Naive thymus-derived CD4-positive, alpha-beta T cell (primary cell): ENCODE results near the gene RACGAP1. TPM values are rescaled to one million over a fixed set of nuclear protein-coding genes. Genes with fewer than 3 reads are reported as not detected.

Experiments
- ATAC-seq: fragments of 150-1000 bp; cut with Tn5 transposase; 2 replicates; pipeline ENCODE4 v1.10.0; 2021; ENCODE audit warnings: mild to moderate bottlenecking, moderate library complexity
- CTCF ChIA-PET: fragments of 350-600 bp; sonication (Branson Sonifier 250); formaldehyde crosslinking; loops from one replicate; lab custom pipeline; 2021; ENCODE audit warnings: antibody characterized with exemption; lab: Charles Lee
- POLR2A ChIA-PET: fragments of 350-600 bp; sonication (Branson Sonifier 250); formaldehyde crosslinking; loops from one replicate; lab custom pipeline; 2021; ENCODE audit warnings: antibody characterized with exemption, inconsistent platforms; lab: Charles Lee
- DNase-seq, 9 donors: peaks; one replicate each; pipeline versions ENCODE4 v3.0.0 to v3.0.0-alpha.2; 2020 to 2022; ENCODE audit warnings: mixed read lengths in 1 of 9
- H3K27ac ChIP-seq: one replicate; pipeline ENCODE4 v1.7.0; 2013; ENCODE audit warnings: mild to moderate bottlenecking, low read depth, low read length, moderate library complexity
- H3K27me3 ChIP-seq, 2 donors: one replicate each; pipeline ENCODE4 v1.7.0; 2013; ENCODE audit warnings: low read length in 2 of 2, mild to moderate bottlenecking in 2 of 2, moderate library complexity in 2 of 2; ENCODE audit not compliant: control insufficient read depth in 2 of 2, insufficient read depth in 2 of 2
- H3K36me3 ChIP-seq, 3 experiments: 1 replicate in 2 of 3; 2 replicates in 1 of 3; pipeline ENCODE4 v1.7.0; 2013; ENCODE audit warnings: low read length in 3 of 3, mild to moderate bottlenecking in 3 of 3, moderate library complexity in 1 of 3; ENCODE audit not compliant: insufficient read depth in 3 of 3, control insufficient read depth in 2 of 3
- H3K4me1 ChIP-seq, 2 donors: one replicate each; pipeline ENCODE4 v1.7.0; 2013; ENCODE audit warnings: low read length in 2 of 2, mild to moderate bottlenecking in 2 of 2, moderate library complexity in 1 of 2; ENCODE audit not compliant: control insufficient read depth in 2 of 2, insufficient read depth in 2 of 2
- H3K4me3 ChIP-seq: 2 replicates; pipeline ENCODE4 v1.7.0; 2013; ENCODE audit warnings: mild to moderate bottlenecking, low read length
- H3K9me3 ChIP-seq, 3 experiments: 1 replicate in 2 of 3; 2 replicates in 1 of 3; pipeline ENCODE4 v1.7.0; 2013; ENCODE audit warnings: low read length in 3 of 3; ENCODE audit not compliant: control insufficient read depth in 2 of 3
- H3K27ac Mint-ChIP-seq, 9 donors: one replicate each; pipeline ENCODE4 v1.8.0; 2020 to 2022; ENCODE audit warnings: mixed read lengths in 9 of 9, mild to moderate bottlenecking in 8 of 9, moderate library complexity in 5 of 9, inconsistent platforms in 2 of 9
- H3K27me3 Mint-ChIP-seq, 5 donors: one replicate each; pipeline ENCODE4 v1.8.0; 2021 to 2022; ENCODE audit warnings: mixed read lengths in 5 of 5, mild to moderate bottlenecking in 1 of 5
- H3K36me3 Mint-ChIP-seq, 5 donors: one replicate each; pipeline ENCODE4 v1.8.0; 2020 to 2022; ENCODE audit warnings: mixed read lengths in 5 of 5, mild to moderate bottlenecking in 3 of 5, inconsistent platforms in 1 of 5
- H3K4me1 Mint-ChIP-seq, 7 donors: one replicate each; pipeline ENCODE4 v1.8.0; 2020 to 2022; ENCODE audit warnings: mixed read lengths in 7 of 7, mild to moderate bottlenecking in 3 of 7, inconsistent platforms in 1 of 7
- H3K4me3 Mint-ChIP-seq, 10 donors: one replicate each; pipeline ENCODE4 v1.8.0; 2020 to 2022; ENCODE audit warnings: mild to moderate bottlenecking in 10 of 10, mixed read lengths in 10 of 10, moderate library complexity in 6 of 10, inconsistent platforms in 2 of 10
- H3K9me3 Mint-ChIP-seq, 11 donors: one replicate each; pipeline ENCODE4 v1.8.0; 2020 to 2022; ENCODE audit warnings: mixed read lengths in 11 of 11, mild to moderate bottlenecking in 4 of 11, inconsistent platforms in 1 of 11, moderate library complexity in 1 of 11
- intact Hi-C, 2 donors: fragments of 100-400 bp; cut with micrococcal nuclease; formaldehyde crosslinking; loops; one replicate each; pipeline ENCODE4 v1.15.1; 2023
- polyA plus RNA-seq, 2 donors: library from polyadenylated mRNA; unstranded; fragments of 300-500 nt; fragmentation: Illumina TruSeq; gene quantifications; one replicate each; pipeline ENCODE4 v1.2.3, GENCODE V29; 2021
- total RNA-seq, 6 experiments: library from RNA in 5 of 6; stranded (reverse) in 5 of 6; gene quantifications; 1 replicate in 5 of 6; 2 replicates in 1 of 6; pipeline ENCODE4 v1.2.3 and lab custom pipeline; 2021 to 2026

RACGAP1 gene
- total and polyA plus RNA-seq, 7 experiments from 2014 or later: 4.2 to 111 (median 8.6) TPM

DNA sequence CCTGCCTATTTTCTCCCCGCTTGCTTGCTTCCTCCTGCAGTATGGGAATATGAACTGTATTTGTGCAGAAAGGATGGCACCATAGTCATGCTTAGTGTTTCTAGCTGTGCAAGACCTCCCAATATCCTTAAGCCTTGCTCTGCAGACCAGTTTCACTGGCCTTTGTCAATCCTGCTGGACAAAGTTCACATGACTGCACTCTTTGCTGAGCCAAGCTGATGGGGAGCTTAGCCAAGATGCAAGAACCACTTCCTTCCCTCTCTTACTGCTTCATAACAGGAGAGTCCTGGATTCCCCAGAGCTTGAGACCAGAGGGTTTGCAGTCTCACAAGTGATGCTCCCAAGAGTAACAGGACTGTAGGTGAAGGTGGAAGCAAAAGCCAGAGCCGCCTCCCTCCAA lies 35.9 kb upstream of the RACGAP1 start:
- peaks cover 15 to 45% (median 36%) of the 10 kb centered on the region in 7 donors for H3K4me1 Mint-ChIP-seq

DNA sequence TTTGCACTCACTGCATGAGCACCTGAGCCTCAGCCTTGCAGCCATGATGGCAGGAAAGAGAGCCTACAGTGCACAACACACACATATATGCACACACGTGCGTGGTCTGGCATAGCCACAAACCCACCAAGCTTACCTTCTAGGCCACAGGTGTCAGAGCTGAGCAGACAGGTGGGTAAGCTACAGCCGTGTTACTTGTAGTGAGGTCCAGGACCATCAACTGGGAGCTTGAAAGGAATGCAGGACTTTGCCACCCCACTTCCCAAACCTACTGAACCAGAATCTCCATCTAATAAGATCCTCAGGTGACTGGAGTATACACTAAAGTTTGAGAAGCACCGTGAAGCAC lies 34.8 kb upstream of the RACGAP1 start:
- H3K4me1 Mint-ChIP-seq: peaks cover 21 to 52% (median 44%) of the 10 kb centered on the region in 7 donors
- no peak overlapping the region for H3K27ac ChIP-seq

More for the DNA sequence above, 35.9 kb upstream of the RACGAP1 start:
- H3K27ac ChIP-seq: no peak overlapping the region
- H3K27me3 ChIP-seq: peaks cover 0 to 8% of the 10 kb centered on the region in 2 donors
- H3K4me3 Mint-ChIP-seq: peak overlapping the region in 2 of 10 donors; percentile 6 to 9
- ChIA-PET POLR2A (no interaction called here), CTCF (interaction anchor here (0.6 to 1.0 kb wide), 3 partner anchors 8 to 527 kb away, joined by 3 to 9 read pairs (median 3); no protein-coding TSS in a partner anchor)
- H3K27ac Mint-ChIP-seq: peak overlapping the region in 1 of 9 donors; percentile 14
- H3K9me3 ChIP-seq: no peaks in the 10 kb centered on the region
- H3K4me1 ChIP-seq: peaks cover 7 to 24% of the 10 kb centered on the region in 2 donors
- H3K4me3 ChIP-seq: no peak overlapping the region
- no peak for DNase-seq
- intact Hi-C loops: no loop called here
- H3K27me3 Mint-ChIP-seq: peaks cover 9 to 36% (median 24%) of the 10 kb centered on the region in 5 donors
- no peaks in the 10 kb centered on the region for H3K36me3 ChIP-seq
- H3K36me3 Mint-ChIP-seq: peaks cover 0 to 12% (median 0%) of the 10 kb centered on the region in 5 donors
- no peak for ATAC-seq
- no peaks in the 10 kb centered on the region for H3K9me3 Mint-ChIP-seq

DNA sequence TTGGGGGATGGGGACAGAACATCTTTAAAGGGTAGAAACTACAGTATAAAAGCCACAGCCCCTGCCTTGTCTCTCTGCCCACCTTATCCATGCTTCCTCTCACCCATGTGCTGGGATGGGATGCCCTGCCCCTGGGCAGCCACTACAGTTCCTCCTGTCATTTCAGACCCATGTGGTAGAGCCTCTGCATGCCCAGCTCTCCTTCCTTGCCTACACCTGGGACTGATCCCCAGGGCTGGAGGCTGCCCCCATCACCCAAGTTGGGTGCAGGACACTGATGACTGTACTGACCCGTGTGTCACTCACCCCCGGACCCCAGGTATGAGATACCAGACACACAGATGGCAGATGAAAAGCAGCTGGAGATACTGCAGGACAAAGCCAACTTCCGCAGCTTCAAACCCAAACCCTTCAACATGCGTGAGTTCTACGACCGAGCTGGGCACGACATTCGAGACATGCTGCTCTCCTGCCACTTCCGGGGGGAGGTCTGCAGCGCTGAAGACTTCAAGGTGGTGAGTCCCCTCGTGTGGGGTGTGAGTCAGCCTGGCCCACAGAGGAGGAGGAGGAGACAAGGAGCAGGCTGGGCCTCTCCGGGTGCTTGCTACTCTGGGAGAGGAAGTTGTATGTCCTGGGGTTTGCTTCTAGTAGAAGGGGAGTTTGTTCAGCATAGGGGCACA lies 34.3 kb upstream of the RACGAP1 start:
- Mint-ChIP-seq H3K36me3 (peaks cover 0 to 12% (median 0%) of the 10 kb centered on the region in 5 donors), H3K4me3 (peak overlapping the region; percentile 3 to 92 (median 71)), H3K27ac (peak overlapping the region in 7 of 9 donors; percentile 4 to 84 (median 62)), H3K4me1 (peaks cover 21 to 52% (median 44%) of the 10 kb centered on the region in 7 donors), H3K27me3 (peaks cover 14 to 43% (median 29%) of the 10 kb centered on the region in 5 donors), H3K9me3 (peaks cover 0 to 2% (median 0%) of the 10 kb centered on the region in 11 donors)
- ATAC-seq (peak; percentile 33), DNase-seq (peak in 6 of 9 donors; percentile 12 to 54 (median 26))
- H3K4me1 ChIP-seq: peaks cover 7 to 31% of the 10 kb centered on the region in 2 donors
- intact Hi-C loops: loop anchor here (5.0 to 10.0 kb wide), 2 partner anchors 215 to 282 kb away; partner anchors contain the start of gene BCDIN3D (in 1 of the 2)
- ChIA-PET POLR2A (interaction anchor here (0.8 kb wide), 1 partner anchor 163 kb away, joined by 3 read pairs; no protein-coding TSS in a partner anchor), CTCF (interaction anchor here (0.5 to 1.2 kb wide), 3 partner anchors 92 to 448 kb away, joined by 3 to 7 read pairs (median 3); no protein-coding TSS in a partner anchor)
- no peaks in the 10 kb centered on the region for H3K36me3 ChIP-seq
- H3K4me3 ChIP-seq: no peak overlapping the region
- H3K27me3 ChIP-seq: peaks cover 0 to 9% of the 10 kb centered on the region in 2 donors
- H3K9me3 ChIP-seq: no peaks in the 10 kb centered on the region
- no peak overlapping the region for H3K27ac ChIP-seq

More for the DNA sequence above, 34.8 kb upstream of the RACGAP1 start:
- ATAC-seq: no peak
- Histone ChIP-seq H3K36me3 (no peaks in the 10 kb centered on the region), H3K4me3 (no peak overlapping the region), H3K27me3 (peaks cover 0 to 9% of the 10 kb centered on the region in 2 donors), H3K4me1 (peaks cover 7 to 31% of the 10 kb centered on the region in 2 donors), H3K9me3 (no peaks in the 10 kb centered on the region)
- H3K36me3 Mint-ChIP-seq: peaks cover 0 to 12% (median 0%) of the 10 kb centered on the region in 5 donors
- H3K9me3 Mint-ChIP-seq: peaks cover 0 to 2% (median 0%) of the 10 kb centered on the region in 11 donors
- H3K27me3 Mint-ChIP-seq: peaks cover 14 to 43% (median 29%) of the 10 kb centered on the region in 5 donors
- H3K27ac Mint-ChIP-seq: peak overlapping the region in 6 of 9 donors; percentile 4 to 84 (median 66)
- ChIA-PET CTCF (interaction anchor here (0.6 to 1.2 kb wide), 2 partner anchors 93 to 121 kb away, joined by 3 to 7 read pairs; no protein-coding TSS in a partner anchor), POLR2A (interaction anchor here (0.8 kb wide), 1 partner anchor 163 kb away, joined by 3 read pairs; no protein-coding TSS in a partner anchor)
- peak overlapping the region in 9 of 10 donors; percentile 41 to 92 (median 74) for H3K4me3 Mint-ChIP-seq
- no peak for DNase-seq
- intact Hi-C loops: no loop called here

DNA sequence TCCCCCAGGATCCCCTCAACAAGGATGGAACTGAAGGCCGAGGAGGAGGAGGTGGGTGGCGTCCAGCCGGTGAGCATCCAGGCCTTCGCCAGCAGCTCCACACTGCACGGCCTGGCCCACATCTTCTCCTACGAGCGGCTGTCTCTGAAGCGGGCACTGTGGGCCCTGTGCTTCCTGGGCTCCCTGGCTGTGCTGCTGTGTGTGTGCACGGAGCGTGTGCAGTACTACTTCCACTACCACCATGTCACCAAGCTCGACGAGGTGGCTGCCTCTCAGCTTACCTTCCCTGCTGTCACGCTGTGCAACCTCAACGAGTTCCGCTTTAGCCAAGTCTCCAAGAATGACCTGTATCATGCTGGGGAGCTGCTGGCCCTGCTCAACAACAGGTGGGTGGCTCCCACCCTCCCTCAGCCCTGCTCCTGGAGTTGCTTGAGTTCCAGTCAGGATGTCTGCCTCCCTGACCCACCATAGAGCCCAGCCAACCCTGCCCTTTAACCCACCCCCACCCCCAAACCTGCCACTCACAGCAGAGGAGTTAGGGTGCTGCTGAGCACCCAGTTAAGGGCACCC lies 33.5 kb upstream of the RACGAP1 start:
- Histone ChIP-seq H3K27ac (no peak overlapping the region), H3K4me3 (no peak overlapping the region), H3K36me3 (no peaks in the 10 kb centered on the region), H3K9me3 (no peaks in the 10 kb centered on the region), H3K4me1 (peaks cover 7 to 31% of the 10 kb centered on the region in 2 donors), H3K27me3 (peaks cover 0 to 9% of the 10 kb centered on the region in 2 donors)
- Mint-ChIP-seq H3K36me3 (peaks cover 0 to 12% (median 0%) of the 10 kb centered on the region in 5 donors), H3K27me3 (peaks cover 14 to 43% (median 33%) of the 10 kb centered on the region in 5 donors), H3K4me1 (peaks cover 21 to 52% (median 44%) of the 10 kb centered on the region in 7 donors), H3K4me3 (peak overlapping the region; percentile 52 to 92 (median 74)), H3K27ac (peak overlapping the region in 5 of 9 donors; percentile 12 to 79 (median 47)), H3K9me3 (peaks cover 0 to 2% (median 0%) of the 10 kb centered on the region in 11 donors)
- CTCF ChIA-PET: interaction anchor here (0.5 to 1.3 kb wide), 5 partner anchors 9 to 449 kb away, joined by 3 to 5 read pairs (median 3); no protein-coding TSS in a partner anchor
- ATAC-seq: no peak
- DNase-seq: peak in 3 of 9 donors; percentile 20 to 34 (median 26)
- intact Hi-C loops: loop anchor here (5.0 to 10.0 kb wide), 2 partner anchors 214 to 282 kb away; partner anchors contain the start of gene BCDIN3D (in 1 of the 2)
- POLR2A ChIA-PET: no interaction called here

DNA sequence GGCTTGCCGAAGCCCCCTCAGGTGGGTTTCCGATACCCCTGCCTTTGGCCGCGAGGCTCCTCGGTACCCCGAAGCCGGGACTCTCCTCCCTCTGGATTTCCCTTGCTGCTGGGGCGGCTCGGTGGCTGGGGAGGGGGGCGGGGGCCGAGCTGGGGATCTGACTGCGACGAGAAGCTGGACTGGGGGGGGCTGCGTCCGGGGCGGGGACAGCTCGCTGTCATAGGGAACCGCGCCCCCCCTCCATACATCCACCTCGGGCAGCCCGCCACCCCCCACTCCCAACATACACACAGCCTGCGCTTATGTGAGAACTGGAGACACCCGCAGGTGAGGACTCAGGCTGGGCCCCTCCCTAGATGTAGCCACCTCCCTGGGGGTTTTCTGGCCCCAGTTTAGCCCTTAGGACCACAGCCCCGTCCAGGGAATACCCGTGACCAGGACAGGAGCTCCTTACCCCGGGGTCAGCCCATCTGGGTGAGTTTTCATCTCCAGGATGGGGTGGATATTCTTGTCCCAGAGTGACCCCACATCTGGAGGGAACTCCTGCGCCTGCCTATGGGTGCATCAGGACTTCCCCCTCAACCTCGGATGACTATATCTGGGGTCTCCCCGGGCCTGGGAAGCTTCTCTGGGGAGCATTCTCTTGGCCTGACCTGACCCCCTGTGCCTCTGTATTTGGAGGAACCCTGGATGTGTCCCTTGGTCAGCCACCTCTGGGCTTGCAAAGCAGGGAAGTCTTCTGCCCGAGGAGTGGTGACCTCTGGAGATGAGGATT lies 32.8 kb upstream of the RACGAP1 start:
- no peaks in the 10 kb centered on the region for H3K36me3 ChIP-seq
- H3K27ac Mint-ChIP-seq: peak overlapping the region in 4 of 9 donors; percentile 22 to 47 (median 42)
- H3K27me3 ChIP-seq: peaks cover 0 to 9% of the 10 kb centered on the region in 2 donors
- no peaks in the 10 kb centered on the region for H3K9me3 ChIP-seq
- intact Hi-C loops: loop anchor here (5.0 to 10.0 kb wide), 2 partner anchors 213 to 281 kb away; partner anchors contain the start of gene BCDIN3D (in 1 of the 2)
- H3K36me3 Mint-ChIP-seq: peaks cover 0 to 12% (median 0%) of the 10 kb centered on the region in 5 donors
- H3K9me3 Mint-ChIP-seq: peaks cover 0 to 2% (median 0%) of the 10 kb centered on the region in 11 donors
- H3K4me3 Mint-ChIP-seq: peak overlapping the region; percentile 56 to 92 (median 74)
- peaks cover 21 to 52% (median 44%) of the 10 kb centered on the region in 7 donors for H3K4me1 Mint-ChIP-seq
- H3K4me1 ChIP-seq: peaks cover 7 to 31% of the 10 kb centered on the region in 2 donors
- POLR2A ChIA-PET: no interaction called here
- CTCF ChIA-PET: interaction anchor here (0.9 to 1.3 kb wide), 4 partner anchors 8 to 18 kb away, joined by 3 to 5 read pairs (median 4); no protein-coding TSS in a partner anchor
- ATAC-seq (no peak), DNase-seq (no peak)
- peaks cover 18 to 42% (median 34%) of the 10 kb centered on the region in 5 donors for H3K27me3 Mint-ChIP-seq
- no peak overlapping the region for H3K4me3 ChIP-seq
- H3K27ac ChIP-seq: no peak overlapping the region
